ENCODE results near the gene KRT78.

The KRT78 gene

GRCh38 chr12:52837781-52838608, 10.8 kb downstream of the KRT78 start:
- no peak for DNase-seq

DNA sequence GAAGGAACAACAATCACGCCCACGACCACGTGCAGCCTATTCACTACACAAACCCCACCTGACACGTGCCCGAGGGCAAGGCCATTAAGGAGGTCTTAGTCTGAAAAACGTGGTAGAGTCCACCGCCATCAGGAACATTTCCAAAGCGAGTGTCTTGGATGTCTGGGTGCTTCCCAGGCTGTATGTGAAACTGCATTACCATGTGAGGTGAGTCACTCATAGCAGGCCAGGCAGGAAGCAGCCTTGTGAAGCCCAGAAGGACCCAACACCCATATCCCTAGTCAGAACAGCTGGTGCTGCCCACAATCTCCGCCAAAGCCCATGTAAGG, 11.4 kb downstream of the KRT78 start:
- no peak for DNase-seq

- DNase-seq = no peak
These were observed 12.0 kb downstream of the KRT78 start for GRCh38 chr12:52836491-52837412.

DNA sequence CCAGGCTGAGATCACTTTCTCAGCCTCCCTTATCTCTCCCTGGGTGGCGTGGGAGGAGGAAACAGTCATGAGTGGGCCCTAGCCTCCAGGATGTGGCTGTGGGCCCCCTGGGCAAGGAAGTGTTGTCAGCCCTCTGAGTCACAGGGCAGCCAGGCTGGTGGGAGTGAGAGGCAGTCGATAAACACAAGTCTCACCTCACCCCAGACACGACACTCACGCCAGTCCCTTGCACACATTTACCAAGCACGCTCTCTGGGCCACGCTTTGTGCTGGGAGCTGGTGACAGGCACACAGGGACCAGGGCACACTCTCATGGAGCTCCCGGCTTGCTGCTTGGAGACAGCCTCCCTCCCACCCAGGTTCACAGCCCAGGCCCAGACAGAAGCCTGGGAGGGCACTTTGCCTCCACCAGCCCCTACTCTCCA, 12.7 kb downstream of the KRT78 start:
- DNase-seq = no peak

- no peak for DNase-seq
These were observed 13.3 kb downstream of the KRT78 start for GRCh38 chr12:52835271-52836041.

DNA sequence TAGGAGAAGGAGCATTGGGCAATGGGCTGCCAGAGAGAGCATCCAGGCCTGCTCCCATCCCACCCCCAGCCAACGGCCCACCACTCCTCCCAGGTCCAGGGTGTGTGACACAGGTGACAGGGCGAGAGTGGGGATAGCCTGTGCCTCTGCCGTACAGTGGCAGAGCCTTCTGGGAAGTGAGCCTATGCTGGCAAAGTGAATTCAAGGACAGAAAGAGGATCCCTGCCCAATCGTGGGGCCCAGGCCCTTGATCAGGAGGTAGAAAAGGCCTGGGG, 14.1 kb downstream of the KRT78 start:
- DNase-seq = no peak

GRCh38 chr12:52833922-52834726, 14.7 kb downstream of the KRT78 start, which contains the start of gene KRT79:
TSS of gene KRT79 (minus strand) at chr12:52834311. CDS start at chr12:52834260, 51 bp downstream.
- no peak for DNase-seq

DNA sequence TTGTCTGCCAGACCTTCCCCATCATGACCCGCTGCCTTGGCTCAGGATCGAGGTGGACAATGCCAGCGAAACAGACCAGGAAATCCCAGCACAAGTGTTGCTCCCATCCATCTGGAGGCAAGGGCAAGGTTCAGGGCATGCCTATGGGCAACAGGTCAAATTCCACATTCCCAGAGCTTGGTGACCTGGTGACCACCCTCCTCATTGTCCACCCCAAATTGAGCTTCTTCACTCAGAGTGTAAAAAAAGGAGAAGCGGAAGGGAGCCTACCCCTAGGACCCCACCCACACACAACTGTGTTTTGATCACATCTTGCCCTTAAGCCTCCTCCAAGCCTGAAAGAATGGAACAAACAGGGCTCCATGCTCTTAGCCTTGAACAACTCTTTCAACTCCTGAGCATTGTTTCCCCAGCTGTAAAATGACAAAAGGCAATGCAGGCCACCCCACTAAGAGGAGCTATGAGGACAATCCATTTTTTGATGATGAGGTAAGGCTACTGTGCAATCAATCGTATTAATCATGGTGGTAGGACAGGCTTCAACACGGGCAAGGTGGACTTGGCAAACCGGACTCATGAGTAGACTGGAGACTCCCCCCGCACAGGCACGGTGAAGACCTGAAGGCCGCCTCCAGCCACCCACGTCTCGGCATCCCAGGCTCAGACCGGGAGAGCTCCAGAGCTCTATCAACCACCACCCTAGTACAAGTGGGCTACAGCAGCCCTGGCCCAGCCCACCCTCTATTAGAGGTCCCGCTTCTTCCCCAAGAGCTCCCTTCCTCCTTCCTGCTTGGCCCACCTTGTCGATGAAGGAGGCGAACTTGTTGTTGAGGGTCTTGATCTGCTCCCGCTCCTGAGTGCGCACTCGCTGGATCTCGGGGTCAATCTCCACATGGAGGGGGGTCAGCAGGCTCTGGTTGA, 15.5 kb downstream of the KRT78 start:
- no peak for DNase-seq

DNA sequence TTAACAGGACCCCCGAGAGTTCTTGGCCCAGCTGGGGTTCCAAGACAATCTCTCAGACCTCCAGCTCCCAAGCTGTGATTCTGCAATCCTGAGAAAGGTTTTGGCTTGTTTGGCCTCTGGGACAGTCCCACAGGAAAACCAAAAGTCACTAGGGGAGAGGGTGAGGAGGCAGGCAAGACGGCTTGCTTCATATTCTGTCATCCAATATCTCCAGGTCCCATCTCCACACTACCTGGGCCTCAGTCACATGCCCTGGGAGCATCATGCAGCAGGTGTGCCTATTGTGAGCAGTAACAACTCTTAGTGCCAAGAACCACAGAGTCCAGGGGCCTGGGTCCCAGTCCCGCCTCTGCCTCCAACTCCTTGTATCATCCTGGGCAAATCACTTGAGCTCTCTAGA, 16.3 kb downstream of the KRT78 start:
- no peak for DNase-seq

DNA sequence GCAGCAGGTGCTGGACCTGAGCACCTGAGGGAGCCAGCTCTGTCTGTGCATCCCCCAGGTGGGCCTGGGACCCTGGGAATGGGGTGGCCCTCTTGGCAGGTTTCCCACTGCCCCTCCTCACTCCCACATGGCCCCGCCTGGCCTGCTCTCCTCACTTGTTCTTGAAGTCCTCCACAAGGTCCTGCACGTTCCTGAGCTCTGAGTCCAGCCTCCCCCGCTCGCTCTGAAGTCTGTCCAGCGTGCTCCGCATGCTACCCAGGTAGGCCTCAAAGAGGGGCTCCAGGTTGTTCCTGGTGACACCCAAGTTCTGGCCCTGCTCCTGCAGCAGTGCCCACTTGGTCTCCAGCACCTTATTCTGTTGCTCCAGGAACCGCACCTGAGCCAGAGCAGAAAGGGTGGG, 17.5 kb downstream of the KRT78 start:
- no peak for DNase-seq

GRCh38 chr12:52829986-52830770, 18.6 kb downstream of the KRT78 start:
- DNase-seq = no peak

DNA sequence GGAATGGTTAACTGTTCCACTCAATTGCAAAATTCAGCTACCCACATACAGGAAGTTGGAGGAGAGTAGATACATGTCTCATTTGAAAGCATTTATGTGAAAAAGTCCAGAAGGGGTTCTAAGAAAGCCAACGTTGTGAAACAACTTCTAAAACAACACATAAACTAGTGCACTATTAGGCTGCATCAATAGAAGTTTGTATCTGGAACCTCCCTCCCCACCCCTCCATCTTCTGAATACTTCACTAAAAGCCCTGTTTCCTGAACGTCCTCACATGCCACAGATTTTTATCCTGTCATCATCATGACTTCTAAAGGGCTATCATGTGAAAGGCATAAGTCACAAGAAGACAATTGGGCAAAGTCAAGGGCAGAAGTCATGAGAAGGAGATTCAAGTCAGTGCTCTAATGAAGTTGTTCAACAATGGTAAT, 20.2 kb downstream of the KRT78 start:
- DNase-seq = no peak

- DNase-seq = no peak
These were observed 20.6 kb downstream of the KRT78 start for GRCh38 chr12:52828156-52828555.

DNA sequence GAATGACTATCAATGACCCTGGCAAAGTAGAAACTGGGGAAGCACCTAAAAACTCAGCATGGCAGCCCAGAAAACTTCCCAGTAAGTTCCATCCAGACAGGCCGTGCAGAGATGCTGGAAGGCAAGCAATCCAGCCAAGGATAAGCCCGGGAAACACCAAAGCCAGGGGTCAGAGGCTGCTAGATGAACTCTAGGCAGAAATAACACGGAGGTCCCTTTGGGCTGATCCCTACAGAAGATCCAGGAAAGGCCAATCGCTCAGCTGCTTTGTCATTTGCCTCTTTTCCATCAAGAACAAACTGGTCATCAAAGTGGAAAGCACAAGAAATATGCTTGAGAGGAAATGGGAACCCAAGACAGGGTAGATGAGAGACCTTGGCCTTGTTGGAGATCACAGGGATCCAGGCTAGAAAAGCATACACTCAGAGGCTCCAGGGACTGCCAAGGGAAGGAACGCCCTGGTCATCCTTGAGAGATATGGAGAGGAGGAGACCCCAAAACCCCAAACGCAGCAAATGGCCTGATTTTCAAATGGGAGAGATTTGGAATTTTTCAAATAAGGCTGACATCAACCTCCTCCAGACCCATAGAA, 21.2 kb downstream of the KRT78 start:
- no peak for DNase-seq

- no peak for DNase-seq
These were observed 21.9 kb downstream of the KRT78 start for GRCh38 chr12:52826611-52827498.

DNA sequence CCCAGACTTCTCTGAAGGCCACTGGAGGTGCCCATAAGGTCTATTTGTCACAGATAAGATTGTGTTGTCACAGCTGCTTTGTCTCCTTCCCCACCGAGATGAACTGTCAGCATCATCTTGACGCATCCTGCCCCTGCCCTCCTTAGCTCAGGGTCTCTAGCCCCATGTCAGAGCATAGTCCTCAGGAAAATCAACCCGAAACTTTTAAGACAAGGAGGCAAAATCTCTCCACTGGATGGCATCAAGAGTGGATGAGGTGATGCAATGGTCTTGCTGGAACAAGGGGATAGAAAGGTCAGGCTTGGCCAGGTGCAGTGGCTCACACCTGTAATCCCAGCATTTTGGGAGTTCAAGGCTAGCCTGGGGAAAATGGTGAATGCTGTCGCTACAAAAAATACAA, 22.8 kb downstream of the KRT78 start:
- DNase-seq = no peak

DNA sequence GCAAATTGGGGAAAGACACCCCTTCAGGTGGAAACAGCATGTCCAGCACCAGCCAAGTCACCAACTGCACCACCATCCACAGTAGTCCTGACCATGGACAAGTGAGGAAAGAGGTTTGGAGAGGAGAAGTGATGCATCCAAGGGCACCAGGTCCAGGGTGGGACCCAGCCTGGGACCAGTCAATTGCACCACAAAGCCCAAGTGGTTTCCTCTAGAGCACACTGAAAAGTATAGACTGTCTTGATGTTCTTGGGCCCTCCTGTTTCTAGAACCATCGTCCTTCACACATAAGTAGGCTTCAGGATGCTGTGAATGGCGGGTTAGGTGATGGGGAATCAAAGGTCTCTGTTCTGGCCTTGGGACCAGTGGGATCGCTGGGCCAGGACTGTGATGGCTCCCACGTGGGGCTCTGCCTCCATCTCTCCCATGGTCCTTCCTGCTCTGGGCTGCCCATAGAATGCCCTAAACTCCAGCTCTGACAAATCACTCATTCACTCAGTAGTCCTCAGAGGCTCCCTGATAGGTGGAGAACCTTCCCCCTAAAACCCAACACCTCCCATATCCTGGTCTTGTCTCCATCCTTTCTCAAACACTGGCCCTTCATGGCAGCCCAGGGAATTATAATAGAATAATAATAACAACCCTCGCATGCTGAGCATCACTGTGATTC, 23.9 kb downstream of the KRT78 start:
- no peak for DNase-seq

GRCh38 chr12:52823761-52824450, 24.9 kb downstream of the KRT78 start:
- no peak for DNase-seq

Measured in femur (tissue), 1 donor.